NOMO-1 (cell line): ENCODE data around the gene MDN1.

Experiments used
- DNase-seq, 2 experiments: peaks; one replicate each; lab custom pipeline; 2025; ENCODE audit not compliant: unreplicated experiment in 2 of 2; lab: John Stamatoyannopoulos, UW

Gene MDN1

GRCh38 chr6:89611666-89612065 lies 207.9 kb downstream of the MDN1 start:
- DNase-seq, result peak; percentile 2 to 41

GRCh38 chr6:89610149-89610642 lies 209.4 kb downstream of the MDN1 start:
- DNase-seq, result peak; percentile 49

DNA sequence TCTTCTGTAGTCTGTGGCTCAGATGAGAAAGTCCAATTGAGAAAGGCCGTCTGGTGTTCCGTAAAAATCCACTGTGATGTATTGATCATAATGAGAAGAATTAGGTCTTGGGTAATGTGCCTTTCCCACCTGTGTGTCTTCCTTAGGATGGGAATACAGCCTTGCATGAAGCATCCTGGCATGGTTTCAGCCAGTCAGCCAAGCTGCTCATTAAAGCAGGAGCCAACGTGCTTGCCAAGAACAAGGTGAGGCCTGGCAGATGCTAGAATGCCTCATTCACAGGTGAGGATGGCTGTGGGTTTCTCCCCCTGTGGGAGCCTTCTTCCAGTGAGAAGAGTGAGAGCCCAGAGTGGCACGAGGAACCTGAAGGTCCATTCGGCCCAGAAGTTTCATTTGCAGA lies 213.7 kb downstream of the MDN1 start:
- DNase-seq, result no peak

- no peak for DNase-seq
These were observed 214.9 kb downstream of the MDN1 start for GRCh38 chr6:89604653-89605052.

- DNase-seq, result no peak
These were observed 217.4 kb downstream of the MDN1 start for GRCh38 chr6:89602166-89602565.

- DNase-seq, result no peak
These were observed 219.9 kb downstream of the MDN1 start for GRCh38 chr6:89599727-89600126.

DNA sequence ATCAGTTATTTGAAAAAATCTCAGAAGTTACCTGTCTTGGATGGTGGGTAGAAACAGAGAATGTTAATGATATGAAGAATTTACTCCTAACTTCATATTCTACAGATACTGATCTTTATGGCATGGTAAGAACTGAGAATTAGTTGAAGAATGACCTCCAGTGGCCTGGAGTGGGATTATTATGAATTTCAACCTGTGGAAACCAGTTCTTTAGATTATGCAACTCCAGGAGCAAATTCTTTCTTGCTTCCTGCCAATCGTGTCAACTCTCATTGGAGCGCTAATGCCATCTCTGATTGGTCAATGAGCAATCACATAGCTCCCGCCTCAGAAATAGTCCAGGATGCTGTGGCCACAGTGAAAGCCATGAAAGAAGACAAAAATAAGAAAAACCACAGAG lies 221.6 kb downstream of the MDN1 start:
- DNase-seq, result peak; percentile 3 to 47

DNA sequence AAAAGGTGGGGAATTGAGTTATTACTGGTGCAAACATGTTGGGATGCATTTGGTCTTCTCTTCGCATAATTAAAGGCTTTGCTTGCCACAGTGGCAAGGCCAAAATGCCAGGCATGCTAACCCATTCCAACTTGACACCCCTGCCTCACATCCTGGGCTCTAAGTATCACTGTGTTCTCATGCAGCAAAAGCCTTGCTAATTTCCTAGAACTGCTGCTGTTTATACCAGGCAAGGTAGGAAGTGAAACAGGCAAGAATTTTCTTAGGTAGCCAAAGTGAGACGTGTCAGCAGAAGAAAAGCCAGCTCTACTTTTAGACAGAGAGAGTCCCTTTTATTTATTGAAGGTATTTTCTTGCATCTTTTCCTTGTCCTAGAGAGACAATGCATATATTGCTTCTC lies 222.2 kb downstream of the MDN1 start:
- peak in 1 of 2 experiments; percentile 24 for DNase-seq

DNA sequence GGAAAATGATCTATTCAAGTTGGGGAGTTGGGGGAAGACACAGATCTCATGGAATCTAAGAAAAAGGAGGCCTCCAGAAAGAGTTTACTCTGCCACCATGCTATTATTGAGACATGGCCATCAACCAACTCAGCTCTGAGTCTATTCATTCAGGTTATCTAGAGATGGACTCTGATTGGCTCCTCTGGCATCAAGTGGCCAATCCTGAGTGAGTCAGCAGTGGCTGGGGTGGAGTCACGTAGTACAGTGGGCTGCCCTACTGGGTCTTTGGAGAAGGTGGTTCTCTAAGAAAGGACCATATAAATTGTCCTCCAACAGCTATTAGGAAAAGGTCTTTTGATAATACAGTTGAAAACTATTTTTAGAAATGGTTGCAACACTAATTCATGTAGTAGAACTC lies 223.1 kb downstream of the MDN1 start:
- DNase-seq, result no peak

DNA sequence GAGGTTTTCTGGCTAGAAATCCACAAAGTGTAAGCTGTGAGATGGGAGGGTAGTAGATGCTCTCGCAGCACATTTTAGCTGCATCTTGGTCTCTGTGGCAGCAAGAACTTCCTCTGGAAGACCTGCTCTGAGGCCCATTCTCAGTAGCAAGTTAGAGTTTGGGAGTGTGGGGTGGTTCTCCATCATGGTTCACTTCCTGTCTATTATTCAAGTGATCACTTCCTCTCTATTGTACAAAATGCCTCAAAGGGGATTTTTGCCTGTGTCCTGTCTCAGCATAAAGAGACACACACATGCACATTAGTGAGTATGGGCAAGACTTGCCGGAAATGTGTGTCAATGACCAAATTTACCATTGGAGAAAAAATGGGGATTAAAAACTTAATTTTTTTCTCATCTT lies 223.5 kb downstream of the MDN1 start:
- DNase-seq, result peak; percentile 47 to 73
